Neutrophil (primary cell): ENCODE measurements around the gene APBA2.

Experiments
- H3K27ac ChIP-seq: fragments of 200-600 bp; sonication (generic); 2 replicates; pipeline ENCODE4 v1.5.1; 2016; ENCODE audit warnings: mild to moderate bottlenecking, moderate library complexity
- H3K27me3 ChIP-seq: fragments of 200-600 bp; sonication (generic); 2 replicates; pipeline ENCODE4 v1.6.0; 2016; ENCODE audit warnings: mild to moderate bottlenecking
- H3K36me3 ChIP-seq: fragments of 200-600 bp; sonication (generic); 2 replicates; pipeline ENCODE4 v1.5.1; 2017
- H3K4me1 ChIP-seq, 2 experiments: fragments of 200-600 bp in 1 of 2; sonication (generic) in 1 of 2; 1 replicate in 1 of 2; 2 replicates in 1 of 2; pipeline versions ENCODE4 v1.5.1 to v1.6.1; 2013 to 2016; ENCODE audit warnings: low read depth in 1 of 2, low read length in 1 of 2, mild to moderate bottlenecking in 1 of 2, moderate library complexity in 1 of 2; ENCODE audit not compliant: control insufficient read depth in 1 of 2, insufficient read depth in 1 of 2
- H3K4me3 ChIP-seq, 2 experiments: fragments of 200-600 bp in 1 of 2; sonication (generic) in 1 of 2; 1 replicate in 1 of 2; 2 replicates in 1 of 2; pipeline ENCODE4 v1.5.1; 2013 to 2016; ENCODE audit warnings: low read depth in 1 of 2, low read length in 1 of 2, mild to moderate bottlenecking in 1 of 2, moderate library complexity in 1 of 2
- H3K9me3 ChIP-seq: fragments of 200-600 bp; sonication (generic); 2 replicates; pipeline ENCODE4 v1.5.1; 2016
- CTCF ChIP-seq: fragments of 200-600 bp; sonication (generic); IDR thresholded peaks from 2 replicates; pipeline ENCODE4 v1.5.1; 2016; ENCODE audit warnings: antibody characterized with exemption

The APBA2 gene

GRCh38 chr15:28900892-28901586, 15.3 kb downstream of the APBA2 start:
- no peak overlapping the region for H3K27ac ChIP-seq
- no peaks in the 10 kb centered on the region for H3K27me3 ChIP-seq
- no peaks in the 10 kb centered on the region for H3K9me3 ChIP-seq
- H3K36me3 ChIP-seq = no peaks in the 10 kb centered on the region
- no peak overlapping the region for H3K4me3 ChIP-seq
- no peaks in the 10 kb centered on the region for H3K4me1 ChIP-seq
- no peak for TF ChIP-seq CTCF

GRCh38 chr15:28901587-28901980, 15.8 kb downstream of the APBA2 start:
- Histone ChIP-seq H3K4me1 (no peaks in the 10 kb centered on the region), H3K4me3 (no peak overlapping the region), H3K36me3 (no peaks in the 10 kb centered on the region), H3K27ac (no peak overlapping the region), H3K27me3 (peaks cover 3% of the 10 kb centered on the region), H3K9me3 (no peaks in the 10 kb centered on the region)
- TF ChIP-seq CTCF = no peak

- Histone ChIP-seq H3K9me3 (no peaks in the 10 kb centered on the region), H3K27me3 (peaks cover 3% of the 10 kb centered on the region), H3K4me1 (no peaks in the 10 kb centered on the region), H3K27ac (no peak overlapping the region), H3K36me3 (no peaks in the 10 kb centered on the region), H3K4me3 (no peak overlapping the region)
- no peak for TF ChIP-seq CTCF
These were observed 16.4 kb downstream of the APBA2 start for GRCh38 chr15:28901987-28902745.

- no peaks in the 10 kb centered on the region for H3K4me1 ChIP-seq
- no peak overlapping the region for H3K27ac ChIP-seq
- H3K9me3 ChIP-seq = no peaks in the 10 kb centered on the region
- no peak overlapping the region for H3K4me3 ChIP-seq
- no peak for TF ChIP-seq CTCF
- no peaks in the 10 kb centered on the region for H3K36me3 ChIP-seq
- peaks cover 3% of the 10 kb centered on the region for H3K27me3 ChIP-seq
These were observed 17.1 kb downstream of the APBA2 start for GRCh38 chr15:28902856-28903255.

GRCh38 chr15:28903555-28903954, 17.8 kb downstream of the APBA2 start:
- TF ChIP-seq CTCF = no peak
- no peaks in the 10 kb centered on the region for H3K9me3 ChIP-seq
- no peak overlapping the region for H3K4me3 ChIP-seq
- H3K36me3 ChIP-seq = no peaks in the 10 kb centered on the region
- H3K27ac ChIP-seq = no peak overlapping the region
- no peaks in the 10 kb centered on the region for H3K4me1 ChIP-seq
- peaks cover 3% of the 10 kb centered on the region for H3K27me3 ChIP-seq
